Activated CD4-positive, alpha-beta T cell treated with anti-CD3 and anti-CD28 coated beads, Interleukin-2, Interleukin-6, amounts not matched to agents 100 ng/mL and 50 ng/mL, durations not matched to agents 16 hours and 8 hours (primary cell): ENCODE results near the gene FUOM.
"Not testable (repeated sequence)": the region's sequence is repeated elsewhere in the genome, so short reads cannot be mapped to it uniquely, and the experiment has no call there.

ENCODE experiments used
- DNase-seq: peaks from one replicate; pipeline ENCODE4 v3.0.0-alpha.2; 2020

FUOM gene

GRCh38 chr10:133388236-133388972 is 30.6 kb upstream of the FUOM start:
- no peak for DNase-seq

- DNase-seq: not testable (repeated sequence)
Observed at GRCh38 chr10:133386951-133387350, 29.1 kb upstream of the FUOM start.

GRCh38 chr10:133385214-133385613 is 27.4 kb upstream of the FUOM start:
- no peak for DNase-seq

- no peak for DNase-seq
Observed at GRCh38 chr10:133384071-133384470, 26.3 kb upstream of the FUOM start.

- no peak for DNase-seq
Observed at GRCh38 chr10:133383551-133383950, 25.7 kb upstream of the FUOM start.

- no peak for DNase-seq
Observed at GRCh38 chr10:133381036-133381435, 23.2 kb upstream of the FUOM start.

GRCh38 chr10:133379801-133380666 is 22.2 kb upstream of the FUOM start:
- DNase-seq: no peak

GRCh38 chr10:133379152-133379800 is 21.5 kb upstream of the FUOM start, which contains the start of gene PAOX:
Gene PAOX (plus strand): TSS chr10:133379262. CDS start chr10:133379317, 55 bp downstream.
- DNase-seq: peak; percentile 44

- peak; percentile 41 for DNase-seq
Observed at GRCh38 chr10:133378251-133379096, 20.7 kb upstream of the FUOM start.

- DNase-seq: no peak
Observed at GRCh38 chr10:133377818-133378250, 20.0 kb upstream of the FUOM start.

- DNase-seq: no peak
Observed at GRCh38 chr10:133377025-133377817, 19.4 kb upstream of the FUOM start.

- DNase-seq: not testable (repeated sequence)
Observed at GRCh38 chr10:133376183-133376582, 18.4 kb upstream of the FUOM start.

- no peak for DNase-seq
Observed at GRCh38 chr10:133375357-133376115, 17.7 kb upstream of the FUOM start.

- DNase-seq: peak; percentile 97
Observed at GRCh38 chr10:133373174-133374090, 15.6 kb upstream of the FUOM start, which contains the start of gene ECHS1. Gene ECHS1 (minus strand): TSS chr10:133373354. CDS start chr10:133373333, 21 bp downstream.

GRCh38 chr10:133372507-133372906 is 14.7 kb upstream of the FUOM start:
- no peak for DNase-seq

- no peak for DNase-seq
Observed at GRCh38 chr10:133370030-133370786, 12.4 kb upstream of the FUOM start.

GRCh38 chr10:133368153-133368552 is 10.3 kb upstream of the FUOM start:
- DNase-seq: no peak

- not testable (repeated sequence) for DNase-seq
Observed at GRCh38 chr10:133367461-133367860, 9.6 kb upstream of the FUOM start.

- no peak for DNase-seq
Observed at GRCh38 chr10:133366751-133367150, 8.9 kb upstream of the FUOM start.
